ENCODE measurements around the gene FOXS1. TPM values are rescaled to one million over a fixed set of nuclear protein-coding genes. Genes with fewer than 3 reads are reported as not detected.

FOXS1 gene
- total RNA-seq, 1 experiment from 2014 or later: 0.22 TPM

- no CpG with 5 or more reads among the region's 20 CpGs for WGBS (ENCODE audit: extremely low coverage, insufficient read length, low lambda C conversion rate)
- Histone ChIP-seq H3K27me3 (ENCODE audit: insufficient read depth, low read length) (no peaks in the 10 kb centered on the region), H3K79me2 (ENCODE audit: insufficient read depth, low read length) (no peaks in the 10 kb centered on the region), H3K14ac (ENCODE audit: insufficient read depth, low read length) (no peak overlapping the region), H2BK20ac (ENCODE audit: low read depth, low read length, poor library complexity, severe bottlenecking) (no peak overlapping the region), H2AFZ (ENCODE audit: low read length) (no peak overlapping the region), H3K27ac (ENCODE audit: insufficient read length, low read depth, low read length) (no peak overlapping the region), H3K18ac (ENCODE audit: insufficient read length, low read depth, low read length) (no peak overlapping the region), H3K23ac (ENCODE audit: insufficient read length, low read depth, low read length) (no peak overlapping the region), H3K23me2 (ENCODE audit: insufficient read length, low read depth, low read length, poor library complexity, severe bottlenecking) (no peaks in the 10 kb centered on the region), H4K8ac (replicated peaks; ENCODE audit: insufficient read length, low read depth, low read length) (no peak overlapping the region), H4K91ac (ENCODE audit: insufficient read length, low read depth, low read length) (no peak overlapping the region), H3T11ph (ENCODE audit: low read length) (no peak overlapping the region), H3K4me1 (ENCODE audit: insufficient read depth, low read length) (no peaks in the 10 kb centered on the region; the same call in 1 of the 2 replicates), H2BK15ac (ENCODE audit: low read depth, low read length) (no peak overlapping the region), H3K4me2 (ENCODE audit: insufficient read depth, insufficient read length, low read length) (no peak overlapping the region), H2BK12ac (ENCODE audit: insufficient read length, low read depth, low read length) (no peak overlapping the region), H3K9me3 (ENCODE audit: control insufficient read depth, low read depth, low read length) (no peaks in the 10 kb centered on the region), H2AK5ac (ENCODE audit: insufficient read length, low read length) (no peak overlapping the region), H3K79me1 (ENCODE audit: insufficient read depth, low read depth, low read length, poor library complexity, severe bottlenecking) (no peaks in the 10 kb centered on the region), H3K4ac (ENCODE audit: low read depth, low read length) (no peak overlapping the region), H4K20me1 (ENCODE audit: control insufficient read depth, insufficient read depth, insufficient read length) (no peaks in the 10 kb centered on the region), H2BK5ac (ENCODE audit: insufficient read length, low read length) (no peak overlapping the region), H3K56ac (ENCODE audit: insufficient read length, low read depth, low read length) (no peak overlapping the region), H2BK120ac (ENCODE audit: low read depth, low read length, poor library complexity, severe bottlenecking) (no peak overlapping the region), H3K9ac (ENCODE audit: extremely low read depth, insufficient read length, low read length) (no peak overlapping the region), H4K5ac (ENCODE audit: insufficient read length, low read depth, low read length) (no peak overlapping the region)
- DNase-seq: no peak
- no peaks in the 10 kb centered on the region for H3K9me3 Mint-ChIP-seq
- H3K36me3 Mint-ChIP-seq (ENCODE audit: insufficient read depth in 1 of 3, low read depth in 3 of 3): no peaks in the 10 kb centered on the region
- no peak overlapping the region for H3K27ac Mint-ChIP-seq
- H3K4me3 Mint-ChIP-seq: no peak overlapping the region
- TF ChIP-seq, protein P1, sequence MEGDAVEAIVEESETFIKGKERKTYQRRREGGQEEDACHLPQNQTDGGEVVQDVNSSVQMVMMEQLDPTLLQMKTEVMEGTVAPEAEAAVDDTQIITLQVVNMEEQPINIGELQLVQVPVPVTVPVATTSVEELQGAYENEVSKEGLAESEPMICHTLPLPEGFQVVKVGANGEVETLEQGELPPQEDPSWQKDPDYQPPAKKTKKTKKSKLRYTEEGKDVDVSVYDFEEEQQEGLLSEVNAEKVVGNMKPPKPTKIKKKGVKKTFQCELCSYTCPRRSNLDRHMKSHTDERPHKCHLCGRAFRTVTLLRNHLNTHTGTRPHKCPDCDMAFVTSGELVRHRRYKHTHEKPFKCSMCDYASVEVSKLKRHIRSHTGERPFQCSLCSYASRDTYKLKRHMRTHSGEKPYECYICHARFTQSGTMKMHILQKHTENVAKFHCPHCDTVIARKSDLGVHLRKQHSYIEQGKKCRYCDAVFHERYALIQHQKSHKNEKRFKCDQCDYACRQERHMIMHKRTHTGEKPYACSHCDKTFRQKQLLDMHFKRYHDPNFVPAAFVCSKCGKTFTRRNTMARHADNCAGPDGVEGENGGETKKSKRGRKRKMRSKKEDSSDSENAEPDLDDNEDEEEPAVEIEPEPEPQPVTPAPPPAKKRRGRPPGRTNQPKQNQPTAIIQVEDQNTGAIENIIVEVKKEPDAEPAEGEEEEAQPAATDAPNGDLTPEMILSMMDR (conservative IDR thresholded peaks at IDR 0.05): no peak
- peaks cover 2% of the 10 kb centered on the region for H3K27me3 Mint-ChIP-seq (ENCODE audit: low read depth)
- peaks cover 21 to 23% of the 10 kb centered on the region in 2 experiments for H3K4me1 Mint-ChIP-seq
Observed at GRCh38 chr20:31833931-31834521, 11.4 kb downstream of the FOXS1 start.
